ENCODE results near the gene PLAAT4. TPM values are rescaled to one million over a fixed set of nuclear protein-coding genes. Genes with fewer than 3 reads are reported as not detected.

Gene PLAAT4
- total and polyA plus RNA-seq, 2 of the 13 experiments (the other 11 are each of a cell fraction or from before 2014, with no cell fraction given), result 0.71 to 1.00 TPM

DNA sequence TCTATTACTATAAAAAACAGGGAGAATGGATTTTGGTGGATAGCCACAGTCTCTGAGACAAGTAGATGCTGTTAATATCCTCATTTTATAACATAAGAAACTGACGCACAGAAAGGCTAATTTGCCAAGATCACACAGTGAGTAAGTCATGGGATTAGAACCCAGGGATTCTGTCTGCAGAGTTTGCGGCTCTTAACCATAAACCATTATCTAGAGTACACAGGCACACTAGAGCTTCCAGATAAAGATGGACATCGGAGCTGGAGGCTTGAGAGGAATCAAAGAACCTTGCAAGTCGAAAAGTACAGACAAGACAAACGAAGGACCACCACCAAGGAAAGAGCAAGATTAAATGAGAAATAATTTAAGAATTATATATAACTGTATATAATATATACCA lies 19.5 kb upstream of the PLAAT4 start (continued):
- TF ChIP-seq ZFP37 (CRISPR knock-in tag; IDR thresholded peaks at IDR 0.05; ENCODE audit: borderline replicate concordance) (no peak), ZSCAN21 (CRISPR knock-in tag; IDR thresholded peaks at IDR 0.05; ENCODE audit: borderline replicate concordance) (no peak), SOX5 (CRISPR knock-in tag; IDR thresholded peaks at IDR 0.05; ENCODE audit: borderline replicate concordance) (no peak), ZNF549 (CRISPR knock-in tag; IDR thresholded peaks at IDR 0.05) (no peak), ZNF530 (CRISPR knock-in tag; IDR thresholded peaks at IDR 0.05; ENCODE audit: low read depth) (no peak), FLYWCH1 (CRISPR knock-in tag; IDR thresholded peaks at IDR 0.05) (no peak)
- TF ChIP-seq, protein P1, sequence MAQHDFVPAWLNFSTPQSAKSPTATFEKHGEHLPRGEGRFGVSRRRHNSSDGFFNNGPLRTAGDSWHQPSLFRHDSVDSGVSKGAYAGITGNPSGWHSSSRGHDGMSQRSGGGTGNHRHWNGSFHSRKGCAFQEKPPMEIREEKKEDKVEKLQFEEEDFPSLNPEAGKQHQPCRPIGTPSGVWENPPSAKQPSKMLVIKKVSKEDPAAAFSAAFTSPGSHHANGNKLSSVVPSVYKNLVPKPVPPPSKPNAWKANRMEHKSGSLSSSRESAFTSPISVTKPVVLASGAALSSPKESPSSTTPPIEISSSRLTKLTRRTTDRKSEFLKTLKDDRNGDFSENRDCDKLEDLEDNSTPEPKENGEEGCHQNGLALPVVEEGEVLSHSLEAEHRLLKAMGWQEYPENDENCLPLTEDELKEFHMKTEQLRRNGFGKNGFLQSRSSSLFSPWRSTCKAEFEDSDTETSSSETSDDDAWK (CRISPR knock-in tag; IDR thresholded peaks at IDR 0.05), result no peak
- TF ChIP-seq, protein P2, sequence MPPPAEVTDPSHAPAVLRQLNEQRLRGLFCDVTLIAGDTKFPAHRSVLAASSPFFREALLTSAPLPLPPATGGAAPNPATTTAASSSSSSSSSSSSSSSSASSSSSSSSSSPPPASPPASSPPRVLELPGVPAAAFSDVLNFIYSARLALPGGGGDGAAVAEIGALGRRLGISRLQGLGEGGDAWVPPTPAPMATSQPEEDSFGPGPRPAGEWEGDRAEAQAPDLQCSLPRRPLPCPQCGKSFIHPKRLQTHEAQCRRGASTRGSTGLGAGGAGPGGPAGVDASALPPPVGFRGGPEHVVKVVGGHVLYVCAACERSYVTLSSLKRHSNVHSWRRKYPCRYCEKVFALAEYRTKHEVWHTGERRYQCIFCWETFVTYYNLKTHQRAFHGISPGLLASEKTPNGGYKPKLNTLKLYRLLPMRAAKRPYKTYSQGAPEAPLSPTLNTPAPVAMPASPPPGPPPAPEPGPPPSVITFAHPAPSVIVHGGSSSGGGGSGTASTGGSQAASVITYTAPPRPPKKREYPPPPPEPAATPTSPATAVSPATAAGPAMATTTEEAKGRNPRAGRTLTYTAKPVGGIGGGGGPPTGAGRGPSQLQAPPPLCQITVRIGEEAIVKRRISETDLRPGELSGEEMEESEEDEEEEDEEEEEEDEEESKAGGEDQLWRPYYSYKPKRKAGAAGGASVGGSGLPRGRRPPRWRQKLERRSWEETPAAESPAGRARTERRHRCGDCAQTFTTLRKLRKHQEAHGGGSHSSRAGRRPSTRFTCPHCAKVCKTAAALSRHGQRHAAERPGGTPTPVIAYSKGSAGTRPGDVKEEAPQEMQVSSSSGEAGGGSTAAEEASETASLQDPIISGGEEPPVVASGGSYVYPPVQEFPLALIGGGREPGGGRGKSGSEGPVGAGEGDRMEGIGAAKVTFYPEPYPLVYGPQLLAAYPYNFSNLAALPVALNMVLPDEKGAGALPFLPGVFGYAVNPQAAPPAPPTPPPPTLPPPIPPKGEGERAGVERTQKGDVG (CRISPR knock-in tag; IDR thresholded peaks at IDR 0.05; ENCODE audit: borderline replicate concordance), result no peak

DNA sequence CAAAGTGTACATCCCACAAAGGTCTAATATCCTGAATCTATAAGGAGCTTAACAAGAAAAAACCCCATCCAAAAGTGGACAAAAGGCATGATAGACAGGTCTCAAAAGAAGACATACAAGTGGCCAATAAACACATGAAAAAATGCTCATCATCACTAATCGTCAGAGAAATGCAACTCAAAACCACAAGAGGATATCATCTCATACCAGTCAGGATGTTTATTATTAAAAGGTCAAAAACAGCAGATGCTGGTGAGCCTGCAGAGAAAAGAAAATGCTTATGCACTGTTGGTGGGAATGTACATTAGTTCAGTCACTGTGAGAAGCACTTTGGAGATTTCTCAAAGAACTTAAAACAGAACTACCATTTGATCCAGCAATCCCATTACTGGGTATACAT lies 18.1 kb upstream of the PLAAT4 start:
- WGBS (ENCODE audit: low lambda C conversion rate), result 4% methylated on average over 1 of the region's 1 CpG
- H3K4me3 ChIP-seq (replicated peaks in 1 of 3; ENCODE audit: insufficient read depth in 1 of 3, low read depth in 2 of 3, low read length in 3 of 3), result no peak overlapping the region
- ChIA-PET POLR2A (no interaction called here), CTCF (ENCODE audit: low intra/inter-chr PET ratio, low total read pairs) (no interaction called here)
- no peaks in the 10 kb centered on the region for H3K9me3 ChIP-seq (ENCODE audit: low read length)
- ATAC-seq (no peak), DNase-seq (ENCODE audit: low spot score) (no peak), FAIRE-seq (no peak)
- H3K9ac ChIP-seq (ENCODE audit: insufficient read depth, low read depth, low read length), result no peak overlapping the region
- H3K4me2 ChIP-seq (ENCODE audit: low read depth, low read length), result no peak overlapping the region
- in situ Hi-C loops (cut with HindIII; ENCODE audit: extremely low pct_ligation_motif_present, low pct_unique_long_range_greater_than_20kb) (no loop called here), intact Hi-C loops (cut with micrococcal nuclease; ENCODE audit: unreplicated experiment) (no loop called here)
- BruUV-seq (replicated peaks), result no TSS peak
- H3K27me3 ChIP-seq (ENCODE audit: control insufficient read depth in 1 of 2, insufficient read depth in 2 of 2, low read length in 2 of 2), result peaks cover 0 to 6% of the 10 kb centered on the region in 2 experiments; a peak in 1 of 5 replicates
- no peaks in the 10 kb centered on the region for H3K79me2 ChIP-seq (ENCODE audit: insufficient read depth, low read length)
- H3K4me1 ChIP-seq (ENCODE audit: insufficient read depth, low read length), result no peaks in the 10 kb centered on the region
- no peak overlapping the region for H2AFZ ChIP-seq (ENCODE audit: low read length)
- no peaks in the 10 kb centered on the region for H4K20me1 ChIP-seq (ENCODE audit: insufficient read depth, low read length)
- no peak overlapping the region for H3K27ac ChIP-seq (ENCODE audit: extremely low read length, insufficient read depth, low read length)
- no peaks in the 10 kb centered on the region for H3K36me3 ChIP-seq (replicated peaks in 1 of 2; ENCODE audit: control insufficient read depth in 1 of 2, insufficient read depth in 2 of 2, low read length in 2 of 2)
- TF ChIP-seq ZNF34 (CRISPR knock-in tag; IDR thresholded peaks at IDR 0.05; ENCODE audit: borderline replicate concordance), result no peak
- TF ChIP-seq, protein P2 (CRISPR knock-in tag; IDR thresholded peaks at IDR 0.05; ENCODE audit: borderline replicate concordance), result no peak
- TF ChIP-seq ZNF570 (CRISPR knock-in tag; IDR thresholded peaks at IDR 0.05; ENCODE audit: borderline replicate concordance), result no peak
- no peak for TF ChIP-seq ZMYM3 (CRISPR knock-in tag; IDR thresholded peaks at IDR 0.05)
- TF ChIP-seq ZNF713 (CRISPR knock-in tag; IDR thresholded peaks at IDR 0.05), result no peak
- TF ChIP-seq ZBTB7B (CRISPR knock-in tag; IDR thresholded peaks at IDR 0.05), result no peak
- TF ChIP-seq FIP1L1 (IDR thresholded peaks at IDR 0.05; ENCODE audit: borderline replicate concordance, insufficient read depth, low read depth, low read length), result no peak
- no peak for TF ChIP-seq HDAC2 (CRISPR knock-in tag; IDR thresholded peaks at IDR 0.05)
- no peak for TF ChIP-seq SCMH1 (CRISPR knock-in tag; IDR thresholded peaks at IDR 0.05; ENCODE audit: borderline replicate concordance)
- no peak for TF ChIP-seq ZNF501 (CRISPR knock-in tag; IDR thresholded peaks at IDR 0.05)
